ENCODE measurements around the gene MINK1. TPM values are rescaled to one million over a fixed set of nuclear protein-coding genes. Genes with fewer than 3 reads are reported as not detected.

Gene MINK1
- total RNA-seq, 1 experiment from 2014 or later, result 68.8 TPM

GRCh38 chr17:4899341-4900230, 66.4 kb downstream of the MINK1 start, which contains the start of gene C17orf107:
TSS of gene C17orf107 (plus strand) at chr17:4899536. CDS start at chr17:4899763, 227 bp downstream.
- TF ChIP-seq, protein P1, sequence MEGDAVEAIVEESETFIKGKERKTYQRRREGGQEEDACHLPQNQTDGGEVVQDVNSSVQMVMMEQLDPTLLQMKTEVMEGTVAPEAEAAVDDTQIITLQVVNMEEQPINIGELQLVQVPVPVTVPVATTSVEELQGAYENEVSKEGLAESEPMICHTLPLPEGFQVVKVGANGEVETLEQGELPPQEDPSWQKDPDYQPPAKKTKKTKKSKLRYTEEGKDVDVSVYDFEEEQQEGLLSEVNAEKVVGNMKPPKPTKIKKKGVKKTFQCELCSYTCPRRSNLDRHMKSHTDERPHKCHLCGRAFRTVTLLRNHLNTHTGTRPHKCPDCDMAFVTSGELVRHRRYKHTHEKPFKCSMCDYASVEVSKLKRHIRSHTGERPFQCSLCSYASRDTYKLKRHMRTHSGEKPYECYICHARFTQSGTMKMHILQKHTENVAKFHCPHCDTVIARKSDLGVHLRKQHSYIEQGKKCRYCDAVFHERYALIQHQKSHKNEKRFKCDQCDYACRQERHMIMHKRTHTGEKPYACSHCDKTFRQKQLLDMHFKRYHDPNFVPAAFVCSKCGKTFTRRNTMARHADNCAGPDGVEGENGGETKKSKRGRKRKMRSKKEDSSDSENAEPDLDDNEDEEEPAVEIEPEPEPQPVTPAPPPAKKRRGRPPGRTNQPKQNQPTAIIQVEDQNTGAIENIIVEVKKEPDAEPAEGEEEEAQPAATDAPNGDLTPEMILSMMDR (conservative IDR thresholded peaks at IDR 0.05), result no peak
- peaks cover 3% of the 10 kb centered on the region; the same call in 1 of the 2 replicates for H3K4me1 ChIP-seq (ENCODE audit: insufficient read depth, low read length)
- H2AFZ ChIP-seq (ENCODE audit: low read length), result no peak within 1 kb of the TSS
- no peak within 1 kb of the TSS for H3K9ac ChIP-seq (ENCODE audit: extremely low read depth, insufficient read length, low read length)
- Mint-ChIP-seq H3K36me3 (ENCODE audit: insufficient read depth in 1 of 3, low read depth in 3 of 3) (peaks cover 8 to 23% (median 23%) of the 10 kb centered on the region in 3 experiments; a peak in 6 of 7 replicates), H3K4me1 (peaks cover 10 to 33% of the 10 kb centered on the region in 2 experiments), H3K27me3 (ENCODE audit: low read depth) (peaks cover 3% of the 10 kb centered on the region; the same call in 1 of the 2 replicates), H3K4me3 (peak within 1 kb of the TSS; percentile 68 to 88), H3K27ac (peak within 1 kb of the TSS; percentile 79 to 90 (median 87); a peak in 6 of 7 replicates), H3K9me3 (no peaks in the 10 kb centered on the region)
- H2BK5ac ChIP-seq (ENCODE audit: insufficient read length, low read length), result no peak within 1 kb of the TSS
- peak within 1 kb of the TSS; percentile 62; the same call in 1 of the 2 replicates for H3K14ac ChIP-seq (ENCODE audit: insufficient read depth, low read length)
- no peak within 1 kb of the TSS for H3K4ac ChIP-seq (ENCODE audit: low read depth, low read length)
- H2BK15ac ChIP-seq (ENCODE audit: low read depth, low read length), result no peak within 1 kb of the TSS
- H2AK5ac ChIP-seq (ENCODE audit: insufficient read length, low read length), result no peak within 1 kb of the TSS
- H4K8ac ChIP-seq (replicated peaks; ENCODE audit: insufficient read length, low read depth, low read length), result no peak within 1 kb of the TSS
- no peak within 1 kb of the TSS for H2BK120ac ChIP-seq (ENCODE audit: low read depth, low read length, poor library complexity, severe bottlenecking)
- no peaks in the 10 kb centered on the region for H3K27me3 ChIP-seq (ENCODE audit: insufficient read depth, low read length)
- no peak within 1 kb of the TSS for H2BK12ac ChIP-seq (ENCODE audit: insufficient read length, low read depth, low read length)
- no peaks in the 10 kb centered on the region for H3K9me3 ChIP-seq (ENCODE audit: control insufficient read depth, low read depth, low read length)
- no peaks in the 10 kb centered on the region for H3K79me2 ChIP-seq (ENCODE audit: insufficient read depth, low read length)
- H3K23me2 ChIP-seq (ENCODE audit: insufficient read length, low read depth, low read length, poor library complexity, severe bottlenecking), result peaks cover 12% of the 10 kb centered on the region
- H3K27ac ChIP-seq (ENCODE audit: insufficient read length, low read depth, low read length), result no peak within 1 kb of the TSS
- H4K5ac ChIP-seq (ENCODE audit: insufficient read length, low read depth, low read length), result no peak within 1 kb of the TSS
- peak within 1 kb of the TSS; percentile 28 for H3K18ac ChIP-seq (ENCODE audit: insufficient read length, low read depth, low read length)
- H3T11ph ChIP-seq (ENCODE audit: low read length), result no peak within 1 kb of the TSS
- H3K23ac ChIP-seq (ENCODE audit: insufficient read length, low read depth, low read length), result no peak within 1 kb of the TSS
- H3K56ac ChIP-seq (ENCODE audit: insufficient read length, low read depth, low read length), result no peak within 1 kb of the TSS
- H2BK20ac ChIP-seq (ENCODE audit: low read depth, low read length, poor library complexity, severe bottlenecking), result no peak within 1 kb of the TSS
- H3K4me2 ChIP-seq (ENCODE audit: insufficient read depth, insufficient read length, low read length), result peak within 1 kb of the TSS; percentile 13
- no peak within 1 kb of the TSS for H4K91ac ChIP-seq (ENCODE audit: insufficient read length, low read depth, low read length)
- WGBS (ENCODE audit: extremely low coverage, insufficient read length, low lambda C conversion rate), result no CpG with 5 or more reads among the region's 60 CpGs
- no peaks in the 10 kb centered on the region for H3K79me1 ChIP-seq (ENCODE audit: insufficient read depth, low read depth, low read length, poor library complexity, severe bottlenecking)
- DNase-seq, result peak; percentile 89
- H4K20me1 ChIP-seq (ENCODE audit: control insufficient read depth, insufficient read depth, insufficient read length), result no peaks in the 10 kb centered on the region
